Uterus (tissue), 4 donors: ENCODE data around the gene SEL1L3. TPM values are rescaled to one million over a fixed set of nuclear protein-coding genes. Genes with fewer than 3 reads are reported as not detected.

ENCODE experiments used
- DNase-seq, 2 donors: peaks; one replicate each; pipeline ENCODE4 v3.0.0-alpha.2; 2019 to 2020
- H3K27ac ChIP-seq, 2 donors: fragments of 200-600 bp; sonication (generic); 1 replicate in 1 of 2; 2 replicates in 1 of 2; pipeline ENCODE4 v1.5.1; 2016 to 2018
- H3K27me3 ChIP-seq, 2 donors: fragments of 200-600 bp; sonication (generic); one replicate each; pipeline ENCODE4 v1.5.1; 2018 to 2019; ENCODE audit warnings: control low read depth in 1 of 2
- H3K36me3 ChIP-seq, 2 donors: fragments of 200-600 bp; sonication (generic); one replicate each; pipeline ENCODE4 v1.5.1; 2019; ENCODE audit warnings: control low read depth in 1 of 2
- H3K4me1 ChIP-seq, 2 donors: fragments of 200-600 bp; sonication (generic); one replicate each; pipeline ENCODE4 v1.5.1; 2018 to 2019; ENCODE audit warnings: control low read depth in 1 of 2
- H3K4me3 ChIP-seq, 2 donors: fragments of 200-600 bp; sonication (generic); 1 replicate in 1 of 2; 2 replicates in 1 of 2; pipeline ENCODE4 v1.5.1; 2018 to 2019; ENCODE audit warnings: mild to moderate bottlenecking in 1 of 2
- H3K9me3 ChIP-seq, 2 donors: fragments of 200-600 bp; sonication (generic); one replicate each; pipeline ENCODE4 v1.5.1; 2019; ENCODE audit warnings: control low read depth in 1 of 2
- CTCF ChIP-seq, 4 experiments: fragments of 200-600 bp in 2 of 4; fragments of 450-650 bp in 2 of 4; sonication (generic) in 2 of 4; IDR thresholded peaks; one replicate each; pipeline ENCODE4 v1.5.1; 2016 to 2019; ENCODE audit warnings: antibody characterized with exemption in 4 of 4, mild to moderate bottlenecking in 2 of 4, moderate library complexity in 1 of 4
- POLR2A ChIP-seq, 2 donors: fragments of 450-650 bp; IDR thresholded peaks; one replicate each; pipeline ENCODE4 v1.6.1; 2016; ENCODE audit warnings: antibody characterized with exemption in 2 of 2, mild to moderate bottlenecking in 1 of 2, moderate library complexity in 1 of 2
- intact Hi-C: fragments of 100-400 bp; cut with DNase I; formaldehyde crosslinking; loops from one replicate; pipeline ENCODE4 v1.15.1; 2023; ENCODE audit warnings: low total_unique reads
- total RNA-seq, 4 donors: library from RNA; depleted of rRNA in 3 of 4; stranded (reverse); fragments of >200 nt in 3 of 4; gene quantifications; one replicate each; pipeline versions ENCODE4 v1.1.0 to v1.2.4, GENCODE V29; 2014 to 2023
- donor health status: DM: yes; HTN: yes; CAD: no.

The SEL1L3 gene
- total RNA-seq, 4 donors from 2014 or later: 4.1 to 46.1 (median 21.2) TPM

GRCh38 chr4:25818876-25819275, 43.9 kb downstream of the SEL1L3 start:
- H3K27ac ChIP-seq: no peak overlapping the region
- no peaks in the 10 kb centered on the region for H3K36me3 ChIP-seq
- DNase-seq: no peak
- no peaks in the 10 kb centered on the region for H3K9me3 ChIP-seq
- H3K27me3 ChIP-seq: no peaks in the 10 kb centered on the region
- no peaks in the 10 kb centered on the region for H3K4me1 ChIP-seq
- intact Hi-C loops: no loop called here
- H3K4me3 ChIP-seq: no peak overlapping the region
- TF ChIP-seq CTCF (IDR thresholded peaks at IDR 0.05): no peak
- no peak for TF ChIP-seq POLR2A (IDR thresholded peaks at IDR 0.05)

GRCh38 chr4:25818371-25818871, 44.4 kb downstream of the SEL1L3 start:
- Histone ChIP-seq H3K4me3 (no peak overlapping the region), H3K36me3 (no peaks in the 10 kb centered on the region), H3K27me3 (no peaks in the 10 kb centered on the region), H3K9me3 (no peaks in the 10 kb centered on the region), H3K27ac (no peak overlapping the region), H3K4me1 (no peaks in the 10 kb centered on the region)
- no peak for DNase-seq
- intact Hi-C loops: no loop called here
- no peak for TF ChIP-seq CTCF (IDR thresholded peaks at IDR 0.05)
- TF ChIP-seq POLR2A (IDR thresholded peaks at IDR 0.05): no peak

- H3K27ac ChIP-seq: no peak overlapping the region
- intact Hi-C loops: no loop called here
- H3K36me3 ChIP-seq: no peaks in the 10 kb centered on the region
- no peak for DNase-seq
- no peaks in the 10 kb centered on the region for H3K4me1 ChIP-seq
- H3K9me3 ChIP-seq: no peaks in the 10 kb centered on the region
- H3K4me3 ChIP-seq: no peak overlapping the region
- no peak for TF ChIP-seq CTCF (IDR thresholded peaks at IDR 0.05)
- TF ChIP-seq POLR2A (IDR thresholded peaks at IDR 0.05): no peak
- no peaks in the 10 kb centered on the region for H3K27me3 ChIP-seq
Measured at GRCh38 chr4:25817059-25817681, 45.6 kb downstream of the SEL1L3 start.

GRCh38 chr4:25816591-25817058, 46.2 kb downstream of the SEL1L3 start:
- Histone ChIP-seq H3K36me3 (no peaks in the 10 kb centered on the region), H3K4me1 (no peaks in the 10 kb centered on the region), H3K27ac (no peak overlapping the region), H3K4me3 (no peak overlapping the region), H3K27me3 (no peaks in the 10 kb centered on the region), H3K9me3 (no peaks in the 10 kb centered on the region)
- no peak for TF ChIP-seq POLR2A (IDR thresholded peaks at IDR 0.05)
- TF ChIP-seq CTCF (IDR thresholded peaks at IDR 0.05): no peak
- DNase-seq: no peak
- intact Hi-C loops: no loop called here

GRCh38 chr4:25815586-25815985, 47.2 kb downstream of the SEL1L3 start:
- no peak for TF ChIP-seq POLR2A (IDR thresholded peaks at IDR 0.05)
- no peak for TF ChIP-seq CTCF (IDR thresholded peaks at IDR 0.05)
- intact Hi-C loops: no loop called here
- Histone ChIP-seq H3K36me3 (no peaks in the 10 kb centered on the region), H3K4me1 (no peaks in the 10 kb centered on the region), H3K27me3 (no peaks in the 10 kb centered on the region), H3K27ac (no peak overlapping the region), H3K4me3 (no peak overlapping the region), H3K9me3 (no peaks in the 10 kb centered on the region)
- DNase-seq: no peak
